Measurements from ENCODE around the gene IRX6. TPM values are rescaled to one million over a fixed set of nuclear protein-coding genes. Genes with fewer than 3 reads are reported as not detected.

IRX6 gene
- total RNA-seq, 1 experiment from 2014 or later, result not detected

GRCh38 chr16:55285586-55285985, 38.4 kb upstream of the IRX6 start:
- H4K91ac ChIP-seq (ENCODE audit: insufficient read length, low read depth, low read length), result no peak overlapping the region
- no peaks in the 10 kb centered on the region for H3K23me2 ChIP-seq (ENCODE audit: insufficient read length, low read depth, low read length, poor library complexity, severe bottlenecking)
- H3K27ac ChIP-seq (ENCODE audit: insufficient read length, low read depth, low read length), result no peak overlapping the region
- no peaks in the 10 kb centered on the region for H3K27me3 ChIP-seq (ENCODE audit: insufficient read depth, low read length)
- H3K18ac ChIP-seq (ENCODE audit: insufficient read length, low read depth, low read length), result no peak overlapping the region
- DNase-seq, result no peak
- WGBS (ENCODE audit: extremely low coverage, insufficient read length, low lambda C conversion rate), result no CpG with 5 or more reads among the region's 2 CpGs
- H3K9ac ChIP-seq (ENCODE audit: extremely low read depth, insufficient read length, low read length), result no peak overlapping the region
- no peaks in the 10 kb centered on the region for H3K79me1 ChIP-seq (ENCODE audit: insufficient read depth, low read depth, low read length, poor library complexity, severe bottlenecking)
- 0 out of 2 replicates have a peak, but pooled peaks cover 3% of the 10 kb centered on the region for H3K4me1 ChIP-seq (ENCODE audit: insufficient read depth, low read length)
- H2AK5ac ChIP-seq (ENCODE audit: insufficient read length, low read length), result no peak overlapping the region
- no peak overlapping the region for H2BK5ac ChIP-seq (ENCODE audit: insufficient read length, low read length)
- no peak overlapping the region for H3K56ac ChIP-seq (ENCODE audit: insufficient read length, low read depth, low read length)
- H3K79me2 ChIP-seq (ENCODE audit: insufficient read depth, low read length), result no peaks in the 10 kb centered on the region
- H3K9me3 Mint-ChIP-seq, result peaks cover 10 to 13% of the 10 kb centered on the region in 2 experiments
- H4K5ac ChIP-seq (ENCODE audit: insufficient read length, low read depth, low read length), result no peak overlapping the region
- no peak overlapping the region for H3K4me3 Mint-ChIP-seq
- no peak overlapping the region for H2BK12ac ChIP-seq (ENCODE audit: insufficient read length, low read depth, low read length)
- no peak overlapping the region for H3K4ac ChIP-seq (ENCODE audit: low read depth, low read length)
- peaks cover 0 to 15% (median 3%) of the 10 kb centered on the region in 3 experiments; a peak in 5 of 7 replicates for H3K36me3 Mint-ChIP-seq (ENCODE audit: insufficient read depth in 1 of 3, low read depth in 3 of 3)
- no peak overlapping the region for H3K14ac ChIP-seq (ENCODE audit: insufficient read depth, low read length)
- H2BK120ac ChIP-seq (ENCODE audit: low read depth, low read length, poor library complexity, severe bottlenecking), result no peak overlapping the region
- no peak for TF ChIP-seq CTCF (conservative IDR thresholded peaks at IDR 0.05)
- no peak overlapping the region for H2BK20ac ChIP-seq (ENCODE audit: low read depth, low read length, poor library complexity, severe bottlenecking)
- H3K4me1 Mint-ChIP-seq, result peaks cover 6 to 11% of the 10 kb centered on the region in 2 experiments
- H4K20me1 ChIP-seq (ENCODE audit: control insufficient read depth, insufficient read depth, insufficient read length), result no peaks in the 10 kb centered on the region
- H4K8ac ChIP-seq (replicated peaks; ENCODE audit: insufficient read length, low read depth, low read length), result no peak overlapping the region
- H3K27ac Mint-ChIP-seq, result no peak overlapping the region
- H3K23ac ChIP-seq (ENCODE audit: insufficient read length, low read depth, low read length), result no peak overlapping the region
- no peak overlapping the region for H2AFZ ChIP-seq (ENCODE audit: low read length)
- no peak overlapping the region for H3T11ph ChIP-seq (ENCODE audit: low read length)
- peaks cover 5% of the 10 kb centered on the region; the same call in 1 of the 2 replicates for H3K27me3 Mint-ChIP-seq (ENCODE audit: low read depth)
- no peak overlapping the region for H2BK15ac ChIP-seq (ENCODE audit: low read depth, low read length)
- H3K9me3 ChIP-seq (ENCODE audit: control insufficient read depth, low read depth, low read length), result no peaks in the 10 kb centered on the region
- H3K4me2 ChIP-seq (ENCODE audit: insufficient read depth, insufficient read length, low read length), result no peak overlapping the region
